ENCODE data around the gene DTWD1. TPM values are rescaled to one million over a fixed set of nuclear protein-coding genes. Genes with fewer than 3 reads are reported as not detected.

DTWD1 gene
- polyA plus RNA-seq, 1 of the 3 experiments (the other 2 are of a cell fraction) = 13.9 TPM

DNA sequence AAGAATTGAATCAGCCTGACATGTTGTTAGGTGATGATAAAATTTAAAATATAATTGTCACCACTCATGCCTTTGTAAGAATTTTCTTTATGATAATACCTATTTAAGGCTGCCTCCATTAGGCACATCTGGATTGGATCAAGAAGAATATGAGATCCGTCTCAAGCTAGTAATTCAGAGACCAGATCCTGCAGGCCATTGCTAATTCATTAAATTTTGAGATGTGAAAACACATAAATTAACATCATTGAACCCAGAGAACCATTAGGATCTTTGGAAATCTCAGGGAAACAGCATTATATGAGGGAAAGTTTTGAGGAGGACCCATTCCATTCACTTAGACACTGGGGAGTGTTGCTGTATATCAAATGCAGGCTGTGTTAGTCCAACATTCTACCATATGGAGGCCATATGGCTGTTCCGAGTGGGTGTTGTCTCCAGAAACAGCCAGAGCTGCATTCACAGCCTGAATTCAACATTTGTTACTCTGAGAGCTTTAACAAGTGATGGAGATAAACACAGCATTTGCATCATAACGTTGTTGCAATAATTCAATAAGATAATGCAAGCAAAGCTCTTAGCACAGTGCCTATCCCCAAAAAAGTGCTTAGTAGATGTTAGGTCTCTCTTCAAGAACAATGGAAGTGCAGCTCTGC lies 67.4 kb downstream of the DTWD1 start:
- H3K9me3 ChIP-seq = no peaks in the 10 kb centered on the region
- H2AFZ ChIP-seq (ENCODE audit: low read depth) = no peak overlapping the region
- no peak overlapping the region for H3K9ac ChIP-seq
- H3K9me2 ChIP-seq = no peaks in the 10 kb centered on the region
- TF ChIP-seq EP300 (IDR thresholded peaks at IDR 0.05; ENCODE audit: borderline replicate concordance in 1 of 2, low read depth in 1 of 2, low read length in 1 of 2) (peak in 1 of 2 experiments; percentile 84; a peak in 2 of 4 replicates), SIN3A (IDR thresholded peaks at IDR 0.05; ENCODE audit: borderline replicate concordance, low read depth, low read length) (no peak), ELF1 (IDR thresholded peaks at IDR 0.05) (no peak), GATA2 (CRISPR knock-in tag; IDR thresholded peaks at IDR 0.05) (peak; percentile 24; the same call in 1 of the 2 replicates), NRF1 (IDR thresholded peaks at IDR 0.05; ENCODE audit: low read depth, low read length) (no peak), RCOR1 (IDR thresholded peaks at IDR 0.05; ENCODE audit: low read length) (peak; percentile 60), GABPA (IDR thresholded peaks at IDR 0.05; ENCODE audit: low read depth) (no peak), CHD2 (IDR thresholded peaks at IDR 0.05; ENCODE audit: low read length, partially characterized antibody) (no peak), TCF12 (IDR thresholded peaks at IDR 0.05) (peak; percentile 40; the same call in 1 of the 2 replicates), FOXJ3 (CRISPR knock-in tag; IDR thresholded peaks at IDR 0.05) (peak; percentile 76), SMC3 (IDR thresholded peaks at IDR 0.05; ENCODE audit: low read depth, low read length) (no peak), YY1 (IDR thresholded peaks at IDR 0.05; ENCODE audit: low read depth) (no peak), RAD21 (IDR thresholded peaks at IDR 0.05; ENCODE audit: low read length) (no peak)
- TF ChIP-seq, protein P1, sequence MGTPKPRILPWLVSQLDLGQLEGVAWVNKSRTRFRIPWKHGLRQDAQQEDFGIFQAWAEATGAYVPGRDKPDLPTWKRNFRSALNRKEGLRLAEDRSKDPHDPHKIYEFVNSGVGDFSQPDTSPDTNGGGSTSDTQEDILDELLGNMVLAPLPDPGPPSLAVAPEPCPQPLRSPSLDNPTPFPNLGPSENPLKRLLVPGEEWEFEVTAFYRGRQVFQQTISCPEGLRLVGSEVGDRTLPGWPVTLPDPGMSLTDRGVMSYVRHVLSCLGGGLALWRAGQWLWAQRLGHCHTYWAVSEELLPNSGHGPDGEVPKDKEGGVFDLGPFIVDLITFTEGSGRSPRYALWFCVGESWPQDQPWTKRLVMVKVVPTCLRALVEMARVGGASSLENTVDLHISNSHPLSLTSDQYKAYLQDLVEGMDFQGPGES (IDR thresholded peaks at IDR 0.05; ENCODE audit: low read depth, low read length) = no peak
- TF ChIP-seq, protein P2, sequence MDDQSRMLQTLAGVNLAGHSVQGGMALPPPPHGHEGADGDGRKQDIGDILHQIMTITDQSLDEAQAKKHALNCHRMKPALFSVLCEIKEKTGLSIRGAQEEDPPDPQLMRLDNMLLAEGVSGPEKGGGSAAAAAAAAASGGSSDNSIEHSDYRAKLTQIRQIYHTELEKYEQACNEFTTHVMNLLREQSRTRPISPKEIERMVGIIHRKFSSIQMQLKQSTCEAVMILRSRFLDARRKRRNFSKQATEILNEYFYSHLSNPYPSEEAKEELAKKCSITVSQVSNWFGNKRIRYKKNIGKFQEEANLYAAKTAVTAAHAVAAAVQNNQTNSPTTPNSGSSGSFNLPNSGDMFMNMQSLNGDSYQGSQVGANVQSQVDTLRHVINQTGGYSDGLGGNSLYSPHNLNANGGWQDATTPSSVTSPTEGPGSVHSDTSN (IDR thresholded peaks at IDR 0.05) = no peak
- TF ChIP-seq, protein P3, sequence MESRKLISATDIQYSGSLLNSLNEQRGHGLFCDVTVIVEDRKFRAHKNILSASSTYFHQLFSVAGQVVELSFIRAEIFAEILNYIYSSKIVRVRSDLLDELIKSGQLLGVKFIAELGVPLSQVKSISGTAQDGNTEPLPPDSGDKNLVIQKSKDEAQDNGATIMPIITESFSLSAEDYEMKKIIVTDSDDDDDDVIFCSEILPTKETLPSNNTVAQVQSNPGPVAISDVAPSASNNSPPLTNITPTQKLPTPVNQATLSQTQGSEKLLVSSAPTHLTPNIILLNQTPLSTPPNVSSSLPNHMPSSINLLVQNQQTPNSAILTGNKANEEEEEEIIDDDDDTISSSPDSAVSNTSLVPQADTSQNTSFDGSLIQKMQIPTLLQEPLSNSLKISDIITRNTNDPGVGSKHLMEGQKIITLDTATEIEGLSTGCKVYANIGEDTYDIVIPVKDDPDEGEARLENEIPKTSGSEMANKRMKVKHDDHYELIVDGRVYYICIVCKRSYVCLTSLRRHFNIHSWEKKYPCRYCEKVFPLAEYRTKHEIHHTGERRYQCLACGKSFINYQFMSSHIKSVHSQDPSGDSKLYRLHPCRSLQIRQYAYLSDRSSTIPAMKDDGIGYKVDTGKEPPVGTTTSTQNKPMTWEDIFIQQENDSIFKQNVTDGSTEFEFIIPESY (IDR thresholded peaks at IDR 0.05; ENCODE audit: borderline replicate concordance, low read depth) = no peak
- H3K79me2 ChIP-seq (ENCODE audit: insufficient read depth) = no peaks in the 10 kb centered on the region
- 11% methylated on average over 3 of the region's 3 CpGs for WGBS (ENCODE audit: low lambda C conversion rate)
- no peaks in the 10 kb centered on the region for H4K20me1 ChIP-seq (ENCODE audit: insufficient read depth)
- DNase-seq = peak; percentile 45
- POLR2A ChIA-PET = interaction anchor here (0.6 to 1.4 kb wide), 3 partner anchors 67 to 220 kb away, joined by 3 read pairs; partner anchors contain the start of gene DTWD1
- no peaks in the 10 kb centered on the region for H3K27me3 ChIP-seq (ENCODE audit: insufficient read depth)
- H3K4me2 ChIP-seq = no peak overlapping the region
- CTCF ChIA-PET = interaction anchor here (1.3 to 3.0 kb wide), 3 partner anchors 314 to 452 kb away, joined by 3 to 15 read pairs (median 5); no protein-coding TSS in a partner anchor
- peaks cover 0 to 9% of the 10 kb centered on the region in 2 experiments; a peak in 2 of 4 replicates for H3K4me1 ChIP-seq (ENCODE audit: control insufficient read depth in 1 of 2, insufficient read depth in 2 of 2, low read depth in 1 of 2, low read length in 1 of 2)
- H3K27ac ChIP-seq (ENCODE audit: low read depth in 2 of 2, low read length in 1 of 2) = peak overlapping the region in 1 of 2 experiments; percentile 94; a peak in 2 of 4 replicates
- H3K36me3 ChIP-seq (replicated peaks in 1 of 2; ENCODE audit: control insufficient read depth in 1 of 2, insufficient read depth in 2 of 2, low read length in 1 of 2) = no peaks in the 10 kb centered on the region
- peaks cover 2% of the 10 kb centered on the region for H3F3A ChIP-seq (replicated peaks; ENCODE audit: insufficient read depth)
- no peak overlapping the region; a peak in 1 of 4 replicates for H3K4me3 ChIP-seq (ENCODE audit: low read depth in 2 of 2, low read length in 1 of 2)

All from SK-N-SH (cell line).